Stimulated activated CD4-positive, alpha-beta T cell treated with anti-CD3 and anti-CD28 coated beads, Interleukin-2, amount 100 ng/mL, for 48 hours (primary cell): ENCODE measurements around the gene DLK2.
"Not testable (repeated sequence)": the region's sequence is repeated elsewhere in the genome, so short reads cannot be mapped to it uniquely, and the experiment has no call there.

ENCODE experiments used
- DNase-seq, 2 donors: peaks; one replicate each; pipeline ENCODE4 v3.0.0-alpha.2; 2020

The DLK2 gene

GRCh38 chr6:43455531-43456428 lies at the start of gene DLK2:
TSS of gene DLK2 (minus strand) at chr6:43455548. CDS start at chr6:43454825, 723 bp downstream.
- peak; percentile 22 to 49 for DNase-seq

DNA sequence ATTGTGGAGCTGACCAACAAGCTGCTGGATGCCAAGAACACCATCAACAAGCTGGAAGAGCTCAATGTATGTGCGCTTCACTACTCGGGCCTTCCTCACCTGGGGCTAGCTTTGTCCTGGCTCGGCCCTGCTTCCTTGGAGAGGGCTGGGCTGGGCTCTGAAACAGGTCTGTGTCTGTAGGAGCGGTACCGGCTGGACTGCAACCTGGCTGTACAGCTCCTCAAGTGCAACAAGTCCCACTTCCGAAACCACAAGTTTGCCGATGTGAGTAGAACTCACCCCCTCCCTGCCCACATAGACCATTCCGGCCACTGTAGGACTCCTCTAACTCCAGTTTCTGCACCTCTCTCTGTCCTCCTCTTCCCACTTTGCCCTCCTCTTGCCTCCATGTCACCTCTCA lies 48.1 kb upstream of the DLK2 start:
- no peak for DNase-seq

DNA sequence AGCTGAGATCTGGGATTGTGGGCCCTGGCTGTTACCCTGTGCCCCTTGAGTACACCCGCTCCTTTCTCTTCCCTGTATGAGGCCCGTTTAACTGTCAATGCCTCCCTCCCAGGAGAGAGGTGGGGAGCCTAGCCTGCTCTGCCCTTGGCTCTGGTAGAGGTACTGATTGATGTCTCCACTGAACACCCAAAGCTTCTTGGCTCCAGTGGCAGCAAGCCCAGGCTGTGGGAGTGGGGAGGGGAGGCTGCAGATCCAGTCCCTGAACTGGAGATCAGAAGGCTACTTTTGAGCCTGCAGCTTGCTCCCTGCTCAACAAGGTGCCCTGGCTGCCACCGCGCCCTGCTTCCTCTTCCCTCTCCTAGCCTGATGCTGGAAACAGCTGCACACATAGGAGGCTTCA lies 47.3 kb upstream of the DLK2 start:
- DNase-seq: no peak

DNA sequence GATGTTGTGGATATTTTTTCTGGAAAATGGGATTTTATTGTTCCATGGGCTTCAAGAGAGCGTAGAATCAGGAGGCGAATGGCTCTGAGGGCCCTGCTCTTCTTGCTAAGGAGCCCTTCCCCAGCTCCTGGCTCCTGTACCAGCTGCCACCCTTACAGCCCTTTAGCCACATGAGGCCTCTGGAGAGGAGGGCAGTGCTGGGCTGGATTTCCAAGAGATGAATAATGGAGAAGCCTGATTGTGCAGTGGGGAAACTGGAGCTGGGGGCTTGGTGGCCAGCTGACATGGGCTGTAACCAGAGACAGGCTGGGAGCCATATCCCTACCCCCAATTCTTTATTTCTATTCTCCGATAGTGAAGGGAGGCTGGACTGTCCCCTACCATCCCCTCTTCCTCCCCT lies 45.6 kb upstream of the DLK2 start:
- DNase-seq: no peak

- no peak for DNase-seq
Observed at GRCh38 chr6:43499028-43499815, 43.9 kb upstream of the DLK2 start.

DNA sequence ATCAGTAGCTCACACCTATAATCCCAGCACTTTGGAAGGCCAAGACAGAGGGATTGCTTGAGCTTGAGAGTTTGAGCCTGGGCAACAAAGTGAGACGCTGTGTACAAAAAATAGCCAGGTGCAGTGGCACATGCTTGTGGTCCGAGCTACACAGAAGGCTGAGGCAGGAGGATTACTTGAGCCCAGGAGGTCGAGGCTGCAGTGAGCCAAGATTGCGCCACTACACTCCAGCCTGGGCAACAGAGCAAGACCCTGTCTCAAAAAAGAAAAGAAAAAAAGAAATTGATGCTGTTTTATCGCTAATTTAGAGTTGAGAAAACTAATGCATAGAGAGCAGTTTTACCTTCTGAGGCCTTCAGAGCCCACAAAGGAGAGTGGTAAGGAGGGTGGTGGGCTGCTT lies 42.9 kb upstream of the DLK2 start:
- DNase-seq: not testable (repeated sequence)

DNA sequence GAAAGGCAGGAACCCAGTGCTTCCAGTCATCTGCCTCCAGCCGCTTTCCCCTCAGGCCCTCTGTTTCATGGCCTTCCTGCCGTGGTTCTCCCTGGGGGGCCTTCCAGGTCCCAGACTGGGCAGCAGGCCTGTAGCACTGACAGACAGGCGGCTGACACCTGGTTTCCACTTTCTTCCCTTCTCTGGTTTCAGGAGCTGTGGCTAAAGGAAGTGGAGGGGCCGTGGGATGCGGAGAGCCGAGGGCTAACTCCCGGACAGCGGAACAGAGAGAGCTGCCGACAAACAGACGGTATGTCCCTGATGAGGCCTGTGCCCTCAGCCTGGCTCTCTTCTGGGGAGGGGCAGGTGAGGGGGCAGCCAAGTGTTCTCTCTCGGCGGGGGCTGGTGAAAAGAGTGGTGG lies 42.3 kb upstream of the DLK2 start:
- no peak for DNase-seq

DNA sequence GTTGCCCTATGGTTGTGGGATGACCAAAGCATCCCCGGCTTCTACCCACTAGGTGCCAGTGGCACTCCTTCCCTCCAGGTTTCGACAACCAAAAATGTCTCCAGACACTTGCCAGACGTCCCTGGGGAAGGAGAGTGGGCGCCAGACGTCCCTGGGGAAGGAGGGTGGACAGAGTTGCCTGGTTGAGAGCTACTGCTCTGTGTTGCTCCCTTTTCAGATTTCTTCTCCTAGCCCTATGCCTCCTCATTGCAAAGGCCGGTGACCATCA lies 41.7 kb upstream of the DLK2 start:
- no peak for DNase-seq

DNA sequence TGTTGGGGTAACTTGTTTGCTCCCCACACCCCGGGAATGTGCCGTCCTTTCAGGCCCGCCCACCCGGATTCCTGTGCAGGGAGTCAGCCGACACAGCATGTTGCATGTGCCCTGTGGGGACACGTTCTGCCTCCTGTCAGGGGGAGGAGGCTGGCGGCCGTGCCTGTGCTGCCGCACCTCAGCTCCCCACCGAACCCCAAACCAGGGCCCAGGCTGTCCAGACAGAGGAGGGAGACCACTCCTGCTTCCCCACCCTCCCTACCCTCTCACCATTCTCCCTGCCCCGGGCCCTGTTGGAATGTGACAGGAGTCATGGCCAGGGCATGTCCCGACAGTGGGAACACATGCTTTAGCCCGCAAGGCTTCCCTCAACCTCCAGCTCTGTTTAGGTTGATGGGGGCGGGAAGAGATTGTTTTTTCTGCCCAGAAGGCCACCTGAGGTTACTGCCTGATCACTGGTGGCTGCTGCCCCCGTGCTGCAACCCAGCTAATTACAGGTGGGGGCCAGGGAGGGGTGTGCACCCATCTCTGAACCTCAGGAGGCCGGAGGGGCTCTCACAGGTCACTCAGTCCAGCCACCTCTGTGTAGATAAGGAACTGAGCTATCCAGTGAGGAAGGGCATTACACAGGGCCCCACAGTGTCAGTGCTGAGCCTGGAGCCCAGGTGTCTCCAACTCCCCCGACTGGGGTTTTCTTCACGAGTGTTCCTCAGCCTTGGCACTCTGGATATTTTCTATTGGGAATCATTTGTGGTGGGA lies 41.2 kb upstream of the DLK2 start:
- DNase-seq: no peak

DNA sequence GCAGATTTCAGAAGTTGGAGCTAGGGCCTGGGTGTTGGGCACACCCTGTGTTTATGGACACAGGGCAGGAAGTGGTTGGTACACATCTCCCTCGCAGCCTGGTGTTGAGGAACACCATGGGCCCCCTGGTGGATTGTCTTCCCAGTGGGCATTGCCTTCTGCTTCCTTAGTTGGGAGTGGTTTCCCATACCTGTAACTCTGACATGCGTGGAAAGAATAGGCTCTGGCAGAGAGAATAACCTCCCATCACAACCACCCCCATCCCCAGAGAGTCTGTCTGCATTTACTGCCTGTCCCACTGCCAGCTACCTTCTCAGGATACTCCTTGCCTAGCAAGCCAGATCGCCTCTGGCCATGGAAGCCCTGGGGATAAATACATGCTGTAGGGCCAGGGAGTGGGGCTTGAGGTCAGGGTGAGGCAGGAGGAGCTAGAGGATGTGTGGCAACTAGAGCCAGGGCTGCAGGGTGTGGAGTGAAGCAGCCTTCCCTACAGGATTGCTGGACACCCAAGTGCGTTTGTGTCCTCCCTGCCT lies 40.1 kb upstream of the DLK2 start:
- no peak for DNase-seq

- no peak for DNase-seq
Observed at GRCh38 chr6:43494766-43495165, 39.4 kb upstream of the DLK2 start.

DNA sequence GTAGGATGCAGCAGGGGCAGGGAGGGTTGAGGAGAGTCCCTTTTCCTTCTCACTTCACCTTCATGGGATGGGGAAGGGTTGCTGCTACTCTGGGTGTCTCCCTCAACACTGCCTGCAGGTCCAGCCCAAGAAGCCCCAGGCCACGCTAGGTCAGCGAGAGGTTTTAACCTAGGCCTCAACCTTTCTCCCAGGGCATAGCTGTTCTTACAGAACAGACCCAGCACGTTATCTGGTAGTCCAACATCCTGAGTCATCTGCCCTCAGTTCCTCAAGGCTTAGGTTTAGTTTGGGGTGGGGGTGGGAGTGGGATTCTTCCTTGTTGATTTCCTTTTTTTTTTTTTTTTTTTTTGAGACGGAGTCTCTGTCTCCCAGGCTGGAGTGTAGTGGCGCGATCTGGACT lies 39.0 kb upstream of the DLK2 start:
- no peak for DNase-seq

DNA sequence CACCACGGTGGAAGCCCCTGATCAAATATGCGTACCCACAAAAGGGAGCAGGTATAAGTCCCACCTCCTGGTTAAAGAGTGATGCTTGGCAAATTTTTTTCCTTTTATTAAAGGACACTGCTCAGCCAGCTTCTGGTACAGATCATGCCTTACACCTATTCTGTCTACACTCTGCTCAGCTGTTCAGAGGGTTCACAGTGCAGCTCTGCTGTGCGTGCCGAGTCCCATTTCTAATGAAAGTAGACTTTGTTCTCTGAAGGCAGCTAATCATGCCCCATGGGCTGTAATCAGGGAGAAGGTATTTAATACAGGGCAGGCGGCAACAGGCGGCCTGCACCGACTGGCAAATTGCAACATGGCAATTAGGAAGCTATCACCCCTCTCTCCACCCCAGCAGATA lies 38.5 kb upstream of the DLK2 start:
- DNase-seq: no peak

DNA sequence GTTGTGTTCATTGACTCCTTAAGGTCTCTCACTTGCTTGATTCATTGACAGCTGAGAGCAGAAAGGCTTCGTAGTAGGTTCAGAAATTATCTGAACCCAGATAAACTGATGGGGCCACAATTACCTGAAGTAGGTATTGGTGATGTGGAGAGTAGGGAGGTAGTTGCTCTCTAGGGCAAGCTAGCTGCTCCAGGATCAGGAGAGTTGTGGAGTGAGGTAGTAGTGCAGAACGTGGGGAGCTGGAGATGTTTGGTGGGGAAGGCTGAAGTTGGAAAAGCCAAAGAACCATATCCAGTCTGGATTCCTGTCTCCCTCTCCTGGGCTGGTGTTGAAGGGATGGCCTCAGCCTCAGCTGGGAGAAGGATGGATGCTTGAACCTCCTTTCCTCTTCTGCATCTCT lies 37.9 kb upstream of the DLK2 start:
- no peak for DNase-seq

DNA sequence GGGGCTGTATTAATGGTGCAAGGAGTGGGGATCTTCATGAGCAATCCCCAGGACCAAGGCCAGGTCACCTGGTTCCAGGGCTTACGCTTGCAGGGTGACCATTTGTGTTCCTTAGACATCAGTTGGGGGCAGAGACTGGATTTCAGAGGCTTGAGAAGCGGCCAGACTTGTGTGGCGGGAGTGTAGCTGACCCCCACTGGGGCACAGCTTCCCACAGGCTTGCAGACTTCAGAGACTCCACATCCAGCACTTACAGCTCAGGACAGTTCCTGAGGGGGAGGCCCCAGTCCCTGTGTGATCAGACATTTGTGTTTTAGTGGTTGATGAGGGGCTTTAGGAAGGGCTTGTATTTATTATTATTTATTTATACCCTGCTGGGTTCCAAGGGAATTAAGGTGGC lies 37.3 kb upstream of the DLK2 start:
- no peak for DNase-seq

- no peak for DNase-seq
Observed at GRCh38 chr6:43491750-43492661, 36.7 kb upstream of the DLK2 start.

GRCh38 chr6:43490523-43490939 lies 35.2 kb upstream of the DLK2 start:
- DNase-seq: no peak

- no peak for DNase-seq
Observed at GRCh38 chr6:43489277-43490072, 34.1 kb upstream of the DLK2 start.

DNA sequence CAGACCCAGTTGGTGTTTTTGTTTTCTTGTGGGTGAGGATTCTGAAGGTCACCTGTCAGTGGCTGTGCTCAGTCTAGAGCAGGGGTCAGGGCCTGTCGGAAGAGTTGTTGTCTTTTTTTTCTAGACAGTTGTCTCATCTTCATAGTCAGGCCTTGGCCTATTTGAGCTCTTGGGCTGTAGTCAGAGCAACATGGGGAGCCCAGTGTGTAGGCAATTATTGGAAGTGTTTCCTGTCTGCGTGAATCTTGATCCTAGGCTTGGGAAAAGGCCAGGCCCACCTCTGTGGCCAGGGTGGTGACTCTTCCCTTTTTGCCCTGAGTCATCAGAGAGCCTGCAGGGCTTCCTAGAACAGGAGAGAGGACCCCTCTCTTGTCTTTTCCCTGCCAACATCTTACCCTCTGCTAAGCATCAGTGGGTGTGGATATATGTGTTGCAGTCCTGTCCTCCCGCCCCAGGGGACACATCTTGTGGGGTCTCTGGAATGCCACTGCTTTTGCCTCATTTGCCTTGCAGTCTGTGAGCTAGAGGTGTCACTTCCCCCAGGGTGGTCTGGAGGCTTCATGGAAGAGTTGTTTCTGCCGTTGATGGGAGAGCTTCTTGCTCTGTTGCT lies 33.4 kb upstream of the DLK2 start:
- DNase-seq: no peak

DNA sequence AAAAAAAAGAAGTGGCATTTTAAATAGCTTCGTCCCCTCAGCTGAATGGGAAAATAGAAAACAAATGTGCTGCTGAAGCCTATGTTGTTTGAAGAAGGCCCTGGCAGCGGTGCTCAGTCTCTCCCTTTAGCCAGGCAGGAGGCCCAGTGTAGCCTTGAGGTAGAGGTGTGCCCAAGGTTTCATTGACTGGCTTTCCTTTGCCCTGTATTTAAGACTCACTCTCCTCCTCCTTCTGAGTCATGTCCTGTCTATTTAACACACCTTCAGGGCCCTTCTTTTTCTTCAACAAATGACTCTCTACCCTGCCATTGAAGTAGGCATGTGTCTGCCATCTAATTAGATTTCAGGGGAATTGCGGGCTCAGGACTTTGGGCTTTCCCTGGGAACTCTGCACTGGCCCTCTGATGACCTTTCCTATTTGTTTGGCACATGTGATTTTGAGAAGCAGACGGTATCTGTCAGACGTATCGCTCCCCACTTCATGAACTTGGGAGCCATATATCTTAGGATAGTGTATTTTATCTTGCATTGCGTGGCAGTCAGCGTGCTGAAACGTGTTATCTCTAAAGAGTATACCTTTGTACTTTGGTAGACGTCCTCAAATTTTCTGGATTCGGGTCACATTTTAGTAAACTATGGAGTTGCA lies 26.4 kb upstream of the DLK2 start:
- DNase-seq: no peak
